GM19467 (cell line): ENCODE data around the gene GMPR.

Source experiments
- ATAC-seq: cut with Tn5 transposase; IDR thresholded peaks from one replicate; pipeline ENCODE4 v1.9.1; 2021; ENCODE audit warnings: mild to moderate bottlenecking, moderate library complexity; ENCODE audit not compliant: unreplicated experiment

Gene GMPR

DNA sequence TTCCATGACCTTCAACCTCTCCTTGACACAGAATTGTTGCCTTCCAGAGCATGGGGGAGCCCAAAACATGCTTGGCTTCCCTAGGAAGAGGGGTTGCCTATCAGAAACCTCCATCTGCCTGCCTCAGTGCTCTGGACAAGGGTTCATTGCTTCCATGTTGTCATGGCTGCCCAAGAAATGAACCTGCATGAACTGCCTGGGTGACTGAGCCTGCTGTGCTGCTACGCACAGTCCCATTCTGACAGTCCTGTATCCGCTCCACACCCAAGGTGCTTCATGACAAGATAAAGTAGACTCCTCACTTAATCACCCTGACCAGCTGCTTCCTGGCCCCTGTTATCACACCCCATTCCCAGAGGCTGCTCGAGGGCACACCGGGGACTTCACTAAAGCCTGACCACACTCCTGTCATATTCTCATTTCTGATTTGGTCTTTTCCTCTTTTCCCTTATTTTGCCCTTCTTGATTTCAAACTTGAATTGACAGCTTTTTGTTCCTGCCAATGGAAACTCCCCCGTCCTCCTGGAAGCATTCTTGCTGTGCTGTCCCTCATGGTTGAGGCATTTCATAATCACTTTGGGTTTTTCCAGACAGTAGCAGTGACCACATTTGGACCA, 31.9 kb downstream of the GMPR start:
- no peak for ATAC-seq

DNA sequence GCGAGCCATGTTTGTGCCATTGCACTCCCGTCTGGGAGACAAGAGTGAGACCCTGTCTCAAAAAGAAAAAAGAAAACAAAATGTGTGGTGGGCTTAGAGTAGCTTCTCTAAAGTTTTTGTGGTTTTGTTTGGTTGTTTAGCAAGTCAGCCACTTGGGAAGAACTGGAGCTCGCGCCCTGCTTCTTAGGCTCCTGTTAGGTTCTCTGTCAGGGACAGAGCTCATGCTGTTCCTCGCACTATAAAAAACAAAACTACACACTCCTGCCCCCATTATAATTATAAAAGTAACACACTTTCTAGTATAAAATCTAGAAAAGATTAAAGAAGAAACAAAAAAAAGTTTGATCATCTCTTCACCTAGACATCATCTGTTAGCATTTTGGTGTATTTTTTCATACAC, 33.0 kb downstream of the GMPR start:
- no peak for ATAC-seq

DNA sequence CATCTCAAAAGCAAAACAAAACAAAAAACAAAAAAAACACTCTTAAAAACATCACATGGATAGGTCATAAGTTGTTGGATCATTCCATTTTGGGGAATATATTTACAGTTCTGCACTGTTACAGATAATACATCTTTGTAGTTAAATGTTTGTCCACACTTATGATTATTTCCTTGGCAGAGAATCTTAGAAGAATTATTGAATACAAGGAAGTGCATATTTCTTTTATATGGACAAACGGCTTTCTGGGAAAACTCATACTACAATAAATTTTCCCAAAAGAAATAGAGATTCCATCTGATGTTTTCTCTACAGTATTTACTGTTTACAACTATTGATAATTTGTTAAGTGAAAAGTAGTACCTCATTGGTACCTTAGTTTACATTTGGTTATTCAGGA, 33.8 kb downstream of the GMPR start:
- ATAC-seq = no peak

DNA sequence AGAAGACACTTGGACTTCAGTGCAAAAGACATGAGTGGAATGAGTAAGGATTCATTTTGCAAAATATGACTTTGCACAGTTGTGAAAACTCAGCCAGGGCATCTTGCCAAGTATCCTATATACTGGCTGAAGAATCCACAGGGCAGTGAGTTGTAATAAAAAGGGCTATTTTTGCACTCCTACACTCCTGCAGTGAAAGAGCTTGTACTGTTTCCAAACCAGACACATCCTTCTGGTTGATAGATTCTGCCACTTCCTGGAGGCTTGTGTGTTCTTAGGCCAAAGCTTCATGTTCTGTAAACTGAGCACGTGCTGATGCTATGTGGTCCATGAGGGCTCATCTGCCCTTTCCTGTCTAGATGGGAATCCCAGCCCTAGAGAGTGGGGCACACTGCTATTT, 34.9 kb downstream of the GMPR start:
- ATAC-seq = no peak

DNA sequence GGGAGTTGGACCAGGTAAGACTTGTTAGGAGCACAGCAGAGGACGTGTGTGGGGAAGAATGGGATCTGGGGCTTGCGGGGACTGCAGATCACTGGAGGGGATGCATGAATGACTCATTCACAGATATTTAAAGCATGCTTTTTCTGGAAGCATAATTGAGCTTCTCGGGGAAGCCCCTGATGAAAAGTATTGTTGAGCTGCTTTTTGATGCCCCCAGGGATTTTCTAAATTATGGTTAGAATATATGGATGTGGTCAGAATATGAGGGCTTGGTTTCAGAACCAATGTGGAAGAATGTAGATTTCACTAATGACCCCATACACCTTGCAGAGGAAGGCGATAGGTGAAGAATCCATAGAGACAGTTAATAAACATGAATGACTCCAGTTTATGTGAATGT, 36.1 kb downstream of the GMPR start:
- ATAC-seq = no peak

DNA sequence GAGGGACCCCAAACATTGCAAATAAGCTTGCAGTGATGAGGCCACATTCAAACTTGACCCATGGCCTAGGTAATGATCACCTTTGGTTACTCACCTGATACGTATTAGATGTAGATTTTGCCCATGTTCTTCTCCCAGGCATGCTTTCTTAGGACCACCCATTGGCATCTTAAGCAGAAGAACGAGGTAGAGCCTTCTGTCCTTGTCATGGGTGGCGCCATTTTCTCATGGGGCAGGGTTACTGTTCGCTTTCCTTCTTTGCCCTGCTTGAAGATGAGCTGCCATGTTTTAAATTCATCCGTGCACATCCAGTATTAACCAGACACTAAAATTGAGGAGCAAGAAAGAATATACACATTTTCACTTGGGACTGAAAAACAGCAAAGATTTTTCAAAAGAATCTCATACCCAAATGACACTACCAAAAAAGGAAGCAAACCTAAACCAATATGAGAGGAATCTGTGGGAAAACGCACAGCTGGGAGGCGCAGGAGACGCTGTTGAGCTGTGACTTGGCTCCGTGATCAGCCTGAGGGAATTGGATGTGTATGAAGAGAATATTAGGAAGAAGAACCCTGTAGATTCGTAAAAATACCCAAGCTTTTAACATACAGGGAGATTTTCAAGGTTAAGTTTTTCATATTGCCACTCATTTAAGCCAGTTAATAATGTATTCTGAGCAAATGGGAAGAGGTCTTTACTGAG, 36.6 kb downstream of the GMPR start:
- ATAC-seq = no peak

DNA sequence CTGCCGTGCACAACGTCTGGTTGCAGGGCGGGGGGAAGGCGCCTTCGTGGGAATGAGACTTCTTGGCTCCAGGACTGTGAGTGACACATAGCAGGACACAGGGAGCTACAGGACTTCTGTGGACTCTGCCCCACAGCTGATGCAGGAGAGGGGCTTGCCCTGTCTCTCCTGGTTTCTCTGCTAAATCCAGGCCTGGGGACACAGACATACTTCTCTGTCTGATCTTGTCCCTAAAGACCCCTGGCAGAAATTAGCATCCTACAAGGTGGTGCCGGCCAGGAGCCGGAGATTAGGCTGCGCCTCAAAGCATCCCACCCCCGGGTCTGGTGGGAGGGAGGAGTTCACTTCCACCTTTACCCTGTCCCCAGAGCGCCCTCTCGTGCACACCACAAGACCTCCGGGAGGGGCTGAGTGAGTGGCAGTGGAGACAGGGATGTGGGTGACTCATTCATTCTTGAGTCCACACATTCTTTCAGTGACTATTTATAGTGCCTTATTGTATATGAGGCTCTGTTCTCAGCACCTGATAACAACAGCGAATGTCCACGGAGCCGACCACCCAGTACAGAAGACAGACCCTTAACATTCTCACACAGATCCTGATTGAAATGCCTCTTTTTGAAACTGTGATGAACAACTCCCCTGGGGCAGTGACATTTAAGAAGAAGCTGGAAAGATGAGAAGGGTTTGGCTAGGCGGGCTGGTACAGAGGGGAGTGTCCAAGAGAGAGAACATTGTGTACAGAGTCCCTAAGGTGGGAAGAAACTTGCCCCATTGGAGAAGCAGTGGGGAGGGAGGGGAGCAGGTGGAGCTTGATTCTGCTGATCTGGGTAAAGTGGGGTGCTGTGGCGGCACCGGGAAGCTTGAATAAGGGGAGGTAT, 39.0 kb downstream of the GMPR start:
- ATAC-seq = no peak

DNA sequence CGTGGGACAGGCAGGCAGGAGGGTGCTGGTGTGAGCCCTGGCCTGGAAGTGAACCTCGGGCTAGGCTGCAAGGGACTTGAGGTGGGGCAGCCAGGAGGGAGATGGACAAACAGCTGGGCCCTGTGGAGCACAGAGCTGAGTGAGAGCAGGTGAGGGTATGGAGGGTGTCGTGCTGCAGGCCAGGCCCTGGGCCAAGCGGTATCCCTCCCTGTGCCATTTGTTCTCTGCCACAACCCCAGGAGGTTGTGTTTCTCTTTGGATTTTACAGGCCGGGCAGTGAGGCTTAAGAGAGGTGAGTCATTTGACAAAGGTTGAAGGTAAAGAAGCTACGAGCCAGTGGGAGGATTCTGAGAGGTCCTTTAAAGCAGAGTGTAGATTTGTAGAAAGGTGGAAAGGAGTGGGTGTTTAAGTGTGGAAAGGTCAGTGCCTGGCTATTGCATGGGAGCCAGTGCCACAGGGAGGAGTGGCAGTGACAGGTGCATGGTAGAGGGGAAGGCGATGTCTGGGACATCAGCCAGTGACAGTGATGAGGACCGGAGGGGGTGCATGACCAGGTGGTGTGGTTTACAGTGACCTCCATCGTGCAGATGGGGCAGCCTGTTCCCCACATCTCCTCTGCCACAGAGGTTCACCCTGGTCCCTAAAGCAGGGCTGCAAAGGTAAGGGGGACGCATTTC, 39.8 kb downstream of the GMPR start:
- ATAC-seq = no peak

DNA sequence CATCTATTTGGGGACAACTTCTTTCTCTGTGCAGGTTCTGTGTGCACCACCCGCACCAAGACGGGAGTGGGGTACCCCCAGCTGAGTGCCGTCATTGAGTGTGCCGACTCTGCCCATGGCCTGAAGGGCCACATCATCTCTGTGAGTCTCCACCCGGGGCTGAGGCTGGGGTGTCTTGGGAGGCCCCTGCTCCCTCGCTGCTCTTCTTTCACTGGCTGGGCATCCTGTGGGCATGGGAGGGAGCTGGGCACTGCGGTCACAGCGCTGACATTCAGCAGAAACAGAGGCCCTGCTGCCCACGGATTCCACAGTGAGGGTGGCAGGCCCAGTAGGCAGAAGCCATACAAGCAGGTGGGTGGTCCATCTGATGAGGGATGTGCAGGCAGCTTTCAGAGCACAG, 40.4 kb downstream of the GMPR start:
- no peak for ATAC-seq

DNA sequence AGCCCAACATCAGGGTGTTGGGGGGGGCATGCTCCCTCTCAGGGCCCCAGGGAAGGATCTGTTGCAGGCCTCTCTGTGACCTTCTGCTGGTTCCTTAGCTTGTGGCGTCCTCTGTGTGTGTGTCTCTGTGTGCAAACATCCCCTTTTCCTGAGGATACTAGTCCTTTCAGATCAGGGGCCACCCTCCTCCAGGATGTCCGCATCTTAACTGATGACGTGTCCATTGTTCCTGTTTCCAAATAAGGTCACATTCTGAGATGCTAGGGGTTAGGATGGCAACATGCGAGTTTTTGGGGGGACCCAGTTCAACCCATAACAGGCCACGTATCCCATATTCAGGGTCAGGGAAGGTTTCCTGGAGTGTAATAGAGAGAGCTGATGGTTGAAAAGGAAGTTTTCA, 40.9 kb downstream of the GMPR start:
- no peak for ATAC-seq

DNA sequence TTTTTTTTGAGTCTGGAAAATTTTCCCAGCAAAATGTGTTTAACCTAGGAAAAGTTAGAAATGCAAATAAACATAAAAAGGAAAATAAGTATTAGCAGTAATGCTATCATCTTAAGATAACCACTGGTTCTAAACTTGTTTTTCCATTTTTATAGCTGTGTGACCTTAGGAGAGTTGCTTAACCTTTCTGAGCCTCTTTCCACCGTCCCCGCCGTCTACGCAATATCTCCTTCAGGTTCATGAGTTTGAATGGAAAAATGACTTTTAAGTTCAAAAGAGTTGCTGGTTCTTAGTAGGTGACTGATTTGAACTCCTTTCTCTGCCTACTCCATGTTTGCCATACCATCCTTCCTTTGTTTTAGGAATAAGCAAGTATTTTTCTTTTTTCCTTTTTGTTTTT, 44.0 kb downstream of the GMPR start:
- no peak for ATAC-seq

DNA sequence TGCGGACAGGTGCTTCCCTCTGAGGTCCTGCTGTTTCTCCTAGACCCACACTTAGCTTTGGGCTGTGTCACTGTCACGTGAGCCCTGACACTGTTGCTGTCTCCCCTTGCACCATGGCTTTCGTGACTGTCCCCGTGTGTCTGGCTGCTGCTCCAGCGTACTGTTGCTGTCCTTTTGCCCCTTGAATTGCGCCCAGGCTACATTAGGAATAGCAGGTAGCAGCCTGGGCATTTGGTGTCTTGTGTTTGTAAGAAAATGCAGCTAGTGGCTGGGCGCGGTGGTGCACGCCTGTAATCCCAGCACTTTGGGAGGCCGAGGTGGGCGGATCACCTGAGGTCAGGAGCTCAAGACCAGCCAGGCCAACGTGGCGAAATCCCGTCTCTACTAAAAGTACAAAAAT, 46.1 kb downstream of the GMPR start:
- no peak for ATAC-seq

DNA sequence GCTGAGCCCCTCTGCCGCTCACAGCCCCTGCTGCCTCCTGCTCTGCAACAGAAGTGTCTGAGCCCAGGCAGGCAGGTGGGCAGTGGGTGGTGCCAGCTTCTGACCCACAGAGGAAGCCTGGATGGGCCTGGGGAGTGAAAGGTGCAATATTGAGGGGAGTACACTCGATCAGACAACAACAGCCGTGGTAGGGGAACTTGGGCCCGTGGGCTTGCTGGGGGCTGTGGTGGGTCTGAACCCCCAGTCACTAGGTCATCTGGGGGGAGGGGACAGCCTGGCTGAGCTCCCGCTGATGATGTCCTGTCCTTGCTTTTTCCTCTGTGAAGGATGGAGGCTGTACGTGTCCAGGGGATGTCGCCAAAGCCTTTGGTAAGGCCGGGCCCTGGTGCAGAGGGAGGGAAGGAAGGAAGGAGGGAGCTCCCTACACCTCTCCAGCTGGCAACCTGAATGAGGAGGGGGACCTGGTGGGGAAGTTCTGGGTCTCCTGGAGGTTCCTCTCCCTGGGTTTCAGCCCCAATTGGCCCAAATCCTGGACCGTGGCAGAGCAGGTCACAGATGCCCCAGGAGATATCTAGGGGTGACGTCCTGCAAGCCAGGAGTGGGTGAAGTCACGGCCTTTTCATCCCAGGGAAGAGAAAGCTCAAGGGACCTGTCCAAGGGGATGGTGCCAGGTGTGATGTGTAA, 47.2 kb downstream of the GMPR start:
- ATAC-seq = no peak

DNA sequence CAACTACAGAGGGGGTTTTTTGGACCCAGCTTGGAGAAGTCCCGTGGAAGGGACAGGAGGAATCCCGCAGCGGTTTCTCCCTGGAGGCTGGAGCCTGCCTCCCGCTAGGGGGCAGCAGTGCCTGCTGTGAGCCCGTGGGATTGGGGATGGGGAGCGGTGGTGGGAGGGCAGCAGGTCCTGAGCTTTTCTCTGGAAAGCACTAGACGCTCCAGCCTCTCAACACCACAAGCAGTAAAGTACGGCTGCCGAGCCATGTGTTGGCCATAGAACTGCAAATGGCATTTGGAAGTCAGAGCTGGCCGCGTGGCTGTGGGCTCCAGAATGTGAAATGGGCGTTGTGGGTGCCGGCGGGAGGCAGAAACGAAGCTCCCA, 47.8 kb downstream of the GMPR start:
- ATAC-seq = no peak

DNA sequence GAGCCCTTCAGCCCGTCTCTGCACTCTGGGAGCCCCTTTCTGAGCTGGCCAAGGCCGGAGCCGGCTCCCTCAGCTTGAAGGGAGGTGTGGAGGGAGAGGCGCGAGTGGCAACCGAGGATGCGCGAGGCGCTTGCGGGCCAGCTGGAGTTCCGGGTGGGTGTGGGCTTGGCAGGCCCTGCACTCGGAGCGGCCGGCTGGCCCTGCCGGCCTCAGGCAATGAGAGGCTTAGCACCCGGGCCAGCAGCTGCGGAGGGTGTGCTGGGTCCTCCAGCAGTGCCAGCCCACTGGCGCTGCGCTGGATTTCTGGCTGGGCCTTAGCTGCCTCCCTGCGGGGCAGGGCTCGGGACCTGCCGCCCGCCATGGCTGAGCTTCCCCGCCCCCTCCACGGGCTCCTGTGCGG, 49.8 kb downstream of the GMPR start:
- ATAC-seq = no peak

DNA sequence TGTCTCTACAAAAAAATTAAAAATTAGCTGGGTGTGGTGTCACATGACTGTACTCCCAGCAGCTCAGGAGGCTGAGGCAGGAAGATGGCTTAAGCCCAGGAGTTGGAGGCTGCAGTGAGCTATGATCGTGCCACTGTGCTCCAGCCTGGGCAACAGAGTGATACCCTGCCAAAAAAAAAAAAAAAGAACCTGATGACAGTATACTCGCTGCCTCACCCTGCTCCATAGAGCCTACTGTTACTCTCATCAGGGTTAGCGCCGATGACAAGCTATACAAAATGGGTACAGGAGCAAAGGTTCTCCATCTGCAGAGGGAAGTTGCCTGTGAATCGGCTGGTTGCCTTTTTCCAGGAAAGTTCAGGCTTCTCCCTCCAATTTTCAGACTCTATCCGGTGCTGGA, 53.4 kb downstream of the GMPR start:
- no peak for ATAC-seq

DNA sequence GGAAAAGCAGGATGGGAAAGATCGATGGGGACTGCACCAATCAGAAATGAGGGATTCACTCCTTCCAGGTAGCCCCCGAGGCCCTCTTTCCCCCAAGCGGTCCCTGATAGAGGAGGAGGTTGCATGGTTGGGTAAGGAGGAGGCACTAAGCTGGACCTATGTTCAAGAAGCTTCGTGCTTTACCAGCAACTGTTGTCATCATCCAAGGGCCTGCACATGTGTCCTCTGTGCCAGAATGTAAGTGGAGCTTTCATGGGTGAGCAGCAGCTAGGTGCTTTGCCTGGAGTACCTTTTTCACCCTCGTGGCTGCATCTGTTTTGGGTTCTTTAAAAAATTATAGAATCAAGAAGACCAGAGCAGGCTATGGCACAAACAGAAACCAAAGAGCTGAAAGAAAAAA, 54.0 kb downstream of the GMPR start:
- no peak for ATAC-seq

DNA sequence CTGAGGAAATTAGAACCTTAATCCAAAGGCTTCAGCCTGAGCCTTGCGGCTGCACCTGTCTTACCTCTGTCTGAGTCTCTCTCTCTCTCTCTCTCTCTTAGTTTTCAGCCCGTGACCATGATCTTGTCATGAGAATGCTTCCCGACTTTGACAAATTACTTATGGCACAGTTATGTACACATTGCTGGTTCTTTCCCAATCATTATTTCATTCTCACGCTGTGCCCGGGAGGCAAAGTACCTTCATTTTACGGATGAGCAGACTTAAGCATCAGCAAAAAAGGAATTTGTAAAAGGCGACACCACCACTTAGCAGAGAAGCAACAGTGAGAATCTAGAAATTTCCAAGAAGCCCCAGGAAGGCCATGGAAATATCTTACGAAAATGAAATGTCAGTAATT, 54.6 kb downstream of the GMPR start:
- ATAC-seq = no peak

DNA sequence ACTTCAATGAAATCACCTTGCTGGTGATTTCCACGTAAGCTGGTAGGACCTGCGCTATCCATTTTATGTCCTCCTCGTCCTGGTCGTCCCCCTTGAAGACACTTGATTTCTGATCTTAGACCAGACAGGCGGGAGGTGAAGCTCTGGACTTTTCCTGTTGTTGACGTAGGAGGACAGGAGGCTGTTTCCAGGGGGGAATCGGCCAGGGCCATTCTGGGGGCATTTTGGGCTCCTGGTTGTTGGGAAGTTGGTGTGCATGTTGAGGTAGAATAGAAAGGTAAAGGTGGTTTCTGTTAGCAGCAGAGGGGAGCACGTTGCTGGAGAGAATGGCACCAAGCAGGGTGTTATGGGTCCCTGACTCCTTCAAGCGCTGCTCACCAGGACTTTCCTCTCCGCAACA, 56.0 kb downstream of the GMPR start:
- ATAC-seq = no peak

DNA sequence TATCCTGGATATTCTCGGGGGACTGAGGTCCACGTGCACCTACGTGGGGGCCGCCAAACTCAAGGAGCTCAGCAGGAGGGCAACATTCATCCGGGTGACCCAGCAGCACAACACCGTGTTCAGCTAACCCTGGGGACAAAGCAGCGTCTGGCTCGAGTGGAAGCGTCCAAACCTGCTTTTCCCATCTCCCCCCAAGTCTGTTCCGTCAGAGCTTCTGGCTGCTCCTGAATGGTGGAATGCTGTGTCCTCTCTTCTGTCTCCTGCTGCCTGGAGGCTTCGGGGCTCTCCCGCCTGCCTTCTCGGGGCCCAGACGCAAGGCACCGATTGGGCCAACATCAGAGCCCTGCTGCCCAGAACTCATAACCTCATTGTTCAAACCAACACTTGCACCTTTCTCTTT, 56.7 kb downstream of the GMPR start:
- ATAC-seq = no peak

DNA sequence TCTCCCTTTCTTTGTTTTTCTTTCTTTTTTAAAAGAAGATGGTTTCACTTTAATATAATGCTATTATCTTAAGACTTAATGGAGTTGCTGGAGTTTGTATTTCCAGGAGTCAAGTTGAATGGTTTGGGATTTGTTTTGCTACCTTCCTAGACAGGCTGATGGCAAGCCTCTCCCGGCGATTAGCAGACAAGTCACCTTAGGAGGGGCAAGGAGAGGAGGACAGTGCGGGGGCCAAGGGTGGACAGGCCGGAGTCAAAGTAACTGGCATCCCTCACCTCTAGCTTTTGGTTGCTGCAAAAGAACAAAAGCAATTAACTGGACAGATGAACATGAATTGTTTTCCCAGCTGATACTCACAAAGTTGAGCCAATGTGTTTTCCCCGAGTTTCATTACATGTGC, 57.1 kb downstream of the GMPR start:
- no peak for ATAC-seq
